Superior temporal gyrus (tissue), 1 donor: ENCODE measurements around the gene MAP4K2.
"Not testable (repeated sequence)": the region's sequence is repeated elsewhere in the genome, so short reads cannot be mapped to it uniquely, and the experiment has no call there.

Experiments
- DNase-seq: peaks from one replicate; pipeline ENCODE4 v3.0.0-alpha.2; 2016; ENCODE audit errors: extremely low spot score

MAP4K2 gene

DNA sequence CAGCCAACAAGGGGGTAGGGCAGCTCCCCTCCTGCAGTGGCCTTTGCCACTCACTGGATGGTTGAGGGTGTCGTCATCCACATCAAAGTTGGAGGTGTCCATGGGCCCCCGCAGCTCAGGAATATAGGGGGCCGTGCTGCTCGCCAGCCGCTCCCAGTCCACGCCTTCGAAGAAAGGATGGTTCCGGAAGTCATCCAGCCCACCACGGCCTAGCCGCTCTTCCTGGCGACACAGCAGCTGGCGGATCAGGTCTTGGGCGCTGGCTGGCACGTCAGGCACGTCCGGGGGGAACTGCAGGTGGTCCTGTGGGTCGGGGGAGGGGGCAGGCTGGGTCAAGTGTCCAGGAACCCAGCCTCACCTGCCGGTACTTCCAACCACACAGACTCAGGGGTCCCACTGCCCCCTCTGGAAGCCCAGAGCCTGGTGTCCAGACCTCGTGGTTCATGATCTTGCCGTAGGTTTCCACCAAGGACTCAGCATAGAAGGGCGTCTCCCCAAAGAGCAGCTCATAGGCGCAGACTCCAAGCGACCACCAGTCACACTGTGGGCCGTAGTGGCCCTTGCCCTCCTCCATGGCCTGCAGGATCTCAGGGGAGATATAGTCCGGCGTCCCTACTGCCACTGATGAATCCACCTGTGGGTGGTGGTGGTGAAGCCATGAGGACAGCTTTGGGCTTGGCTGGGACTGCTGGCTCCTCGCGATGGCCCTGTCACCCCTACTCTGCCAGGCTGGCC, 35.8 kb upstream of the MAP4K2 start:
- no peak for DNase-seq

DNA sequence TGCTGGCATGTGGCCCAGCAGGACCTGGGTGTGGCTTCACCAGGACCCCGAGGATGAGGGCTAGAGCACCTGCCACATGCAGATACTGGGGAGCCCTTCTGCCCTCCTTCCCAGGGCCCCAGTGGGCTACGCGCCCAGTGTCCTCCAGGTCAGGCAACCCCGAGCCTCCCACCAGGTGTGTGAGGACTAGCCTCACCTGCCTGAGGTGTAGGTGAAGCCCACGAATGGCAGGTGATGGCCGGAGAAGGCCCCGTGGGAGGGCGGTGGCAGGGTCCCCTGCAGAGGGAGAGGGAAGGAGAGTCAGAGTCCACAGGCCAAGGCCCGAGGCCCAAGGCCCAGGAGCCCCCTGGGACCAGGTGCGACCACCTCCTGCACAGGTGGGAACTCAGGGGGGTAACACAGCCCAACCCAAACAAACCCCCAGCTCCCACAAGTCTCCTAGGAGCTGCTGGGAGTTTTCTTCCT, 34.9 kb upstream of the MAP4K2 start:
- no peak for DNase-seq

DNA sequence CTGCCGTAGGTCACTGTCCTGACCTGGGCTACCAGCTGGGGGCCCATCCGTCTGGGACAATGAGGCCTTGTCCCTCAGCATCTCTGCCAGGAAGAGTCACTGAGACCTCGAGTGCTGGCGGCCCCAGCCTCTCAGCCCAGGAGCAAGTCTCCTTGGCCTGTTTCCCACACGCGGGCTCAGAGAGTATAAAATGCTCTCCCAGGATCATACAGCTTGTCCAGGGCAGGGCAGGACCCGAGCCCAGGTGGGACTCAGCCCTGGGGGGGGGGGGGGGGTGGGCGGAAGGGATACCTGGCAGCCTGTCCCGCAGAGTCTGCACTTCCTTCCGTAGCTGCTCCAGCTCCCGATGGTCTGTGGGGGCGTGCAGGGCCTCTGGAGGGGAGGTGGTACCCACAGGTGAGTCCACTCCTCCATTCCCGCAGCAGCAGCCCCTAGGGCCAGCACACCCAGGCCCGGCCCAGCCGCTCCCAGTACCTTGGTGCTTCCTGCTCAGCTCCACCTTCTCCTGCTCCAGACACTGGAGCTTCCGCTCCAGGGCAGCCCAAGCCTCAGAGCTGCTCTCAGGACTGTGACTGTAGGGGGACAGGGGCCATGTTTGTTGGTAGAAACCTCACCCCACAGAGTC, 33.5 kb upstream of the MAP4K2 start:
- no peak for DNase-seq

DNA sequence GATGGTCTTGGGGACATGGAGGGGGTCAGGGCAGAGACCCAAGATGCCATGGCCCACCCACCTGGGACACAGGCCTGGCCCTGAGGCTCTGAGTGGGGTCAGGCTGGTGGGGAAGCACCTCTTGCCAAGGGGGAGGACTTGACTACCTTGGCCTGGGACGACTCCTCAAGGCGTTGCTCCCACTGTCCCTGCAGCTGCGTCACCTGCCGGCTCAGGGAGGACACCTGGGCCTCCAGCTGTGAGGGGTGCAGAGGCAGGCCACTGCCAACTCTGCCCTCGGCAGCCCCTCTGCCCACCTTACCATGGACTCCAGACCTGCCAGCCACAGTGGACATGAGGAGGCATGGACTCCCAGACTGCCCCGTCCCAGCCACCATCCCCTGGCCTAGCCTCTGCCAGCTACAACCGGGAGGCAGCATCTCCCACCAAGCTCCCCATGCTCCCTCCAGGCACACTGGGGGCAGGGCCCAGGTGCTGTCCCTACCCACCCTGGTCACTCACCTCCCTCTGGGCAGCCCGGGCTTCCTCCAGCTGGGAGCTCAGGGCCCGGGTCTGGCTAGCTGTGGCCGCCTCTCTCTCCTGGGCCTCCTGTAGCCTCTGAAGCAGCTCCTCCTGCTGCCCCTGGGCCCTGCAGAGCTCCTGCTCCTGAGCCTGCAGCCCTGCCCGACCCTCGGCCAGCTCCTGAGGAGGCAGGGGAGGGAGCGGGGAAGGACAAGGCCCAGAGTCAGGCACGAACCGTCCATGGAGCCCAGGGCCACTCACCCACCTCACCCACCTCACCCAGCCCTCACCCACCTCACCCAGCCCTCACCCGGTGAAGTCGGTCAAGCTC, 32.8 kb upstream of the MAP4K2 start:
- no peak for DNase-seq

DNA sequence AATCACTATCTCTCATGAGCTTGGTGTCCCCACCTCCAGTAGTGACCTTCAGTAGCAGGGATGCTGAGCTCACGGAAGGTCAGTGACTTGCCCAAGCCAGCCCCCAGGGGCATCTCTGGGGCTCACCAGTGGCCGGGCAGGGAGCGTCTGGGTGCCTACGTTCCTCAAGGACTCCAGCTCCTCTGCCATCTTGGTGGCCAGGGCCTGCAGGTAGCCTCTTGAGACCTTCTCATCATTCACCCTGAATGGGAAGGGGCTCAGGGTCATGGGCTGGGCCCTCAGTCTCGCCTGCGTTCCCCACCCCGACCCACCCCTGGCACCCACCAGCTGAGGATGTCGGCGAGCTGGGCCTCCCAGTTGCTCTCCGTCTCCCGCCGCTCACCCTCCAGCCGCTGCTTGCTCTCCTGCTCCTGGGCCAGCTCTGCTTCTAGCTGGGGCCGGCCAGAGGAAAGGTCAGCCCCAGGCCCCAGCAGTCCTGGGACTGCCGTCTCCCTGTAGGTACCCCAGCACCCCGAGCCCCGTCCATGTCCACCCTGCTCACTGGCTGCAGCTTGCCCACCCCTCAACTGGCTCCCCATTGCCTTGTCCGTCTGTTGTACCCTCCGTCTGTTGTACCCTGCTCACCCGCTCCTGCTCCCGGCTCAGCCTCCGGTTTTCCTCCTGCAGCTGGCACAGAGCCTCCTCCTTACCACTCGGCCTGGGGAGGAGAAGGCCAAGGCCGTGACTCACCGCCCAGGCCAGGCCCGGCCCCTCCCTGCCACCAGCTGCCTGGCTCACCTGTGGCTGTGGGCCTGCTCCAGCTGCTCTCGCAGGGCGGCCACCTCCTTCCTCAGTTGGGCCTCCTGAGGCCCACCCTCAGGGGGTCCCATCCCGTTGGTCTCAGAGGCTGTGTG, 32.0 kb upstream of the MAP4K2 start:
- DNase-seq, result no peak

DNA sequence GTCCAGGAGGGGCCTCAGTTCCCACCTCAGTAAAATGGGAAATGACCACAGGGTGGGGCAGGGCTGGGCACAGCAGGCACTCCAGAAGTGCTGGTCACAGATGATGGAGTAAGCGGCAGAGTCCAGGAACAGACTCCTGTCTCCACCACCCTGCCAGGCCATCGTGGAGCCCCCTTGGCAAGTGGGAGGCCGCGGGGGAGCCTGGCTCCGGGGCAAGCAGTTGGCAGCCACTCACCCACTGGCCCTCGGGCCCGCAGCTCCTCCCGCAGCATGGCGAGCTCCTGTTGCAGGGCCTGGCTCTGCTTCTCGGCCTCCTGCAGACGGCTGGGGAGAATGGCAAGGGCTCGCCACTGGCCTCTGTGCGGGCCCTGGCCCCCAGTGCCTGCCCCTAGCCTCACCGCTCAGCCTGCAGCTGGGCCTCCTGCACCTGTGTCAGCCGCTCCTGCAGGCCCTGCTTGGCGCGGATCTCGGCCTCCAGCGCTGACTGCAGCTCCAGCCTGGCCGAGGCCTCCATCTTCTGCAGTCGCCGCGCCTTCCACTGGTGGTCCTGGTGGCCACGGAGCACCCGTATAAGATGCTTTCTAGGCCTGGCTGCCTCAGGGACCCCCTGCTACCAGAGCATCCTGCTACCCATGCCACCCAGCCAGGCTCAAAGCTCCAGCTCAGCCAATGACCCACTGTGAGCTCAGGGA, 31.2 kb upstream of the MAP4K2 start:
- no peak for DNase-seq

DNA sequence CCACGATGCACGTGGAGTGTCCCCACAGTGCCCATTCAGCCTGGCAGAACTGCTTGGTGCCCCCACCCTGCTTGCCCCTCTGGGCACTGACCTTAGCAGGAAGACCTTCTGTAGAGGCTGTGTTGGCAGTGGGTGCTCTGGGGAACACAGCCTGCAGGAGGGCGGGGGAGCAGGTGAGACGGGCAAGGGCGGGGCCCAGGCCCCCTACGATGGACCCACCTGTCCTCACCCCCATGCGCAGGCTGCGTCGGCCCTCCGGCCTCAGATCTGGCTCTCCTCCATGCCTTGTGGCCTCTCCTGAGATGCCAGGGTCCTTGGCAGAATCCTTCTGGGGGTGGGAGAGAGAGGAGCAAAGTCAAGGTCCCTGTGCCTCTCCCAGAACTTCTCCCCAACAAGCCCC, 30.5 kb upstream of the MAP4K2 start:
- no peak for DNase-seq

DNA sequence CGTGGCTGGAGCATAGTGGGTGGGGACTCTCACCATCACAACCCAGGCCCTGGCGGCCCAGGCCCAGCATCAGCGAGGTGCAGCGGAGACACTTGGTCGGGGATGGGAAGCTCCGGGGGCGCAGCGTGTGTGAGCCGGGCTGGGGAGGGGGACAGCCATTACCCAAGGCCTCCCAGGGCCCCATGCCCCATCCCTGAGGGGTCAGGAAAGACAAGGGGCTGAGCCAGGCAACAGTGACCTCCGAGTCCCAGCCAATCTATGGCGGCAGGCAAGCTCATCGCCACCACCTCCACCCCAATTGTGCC, 30.1 kb upstream of the MAP4K2 start:
- DNase-seq, result no peak

DNA sequence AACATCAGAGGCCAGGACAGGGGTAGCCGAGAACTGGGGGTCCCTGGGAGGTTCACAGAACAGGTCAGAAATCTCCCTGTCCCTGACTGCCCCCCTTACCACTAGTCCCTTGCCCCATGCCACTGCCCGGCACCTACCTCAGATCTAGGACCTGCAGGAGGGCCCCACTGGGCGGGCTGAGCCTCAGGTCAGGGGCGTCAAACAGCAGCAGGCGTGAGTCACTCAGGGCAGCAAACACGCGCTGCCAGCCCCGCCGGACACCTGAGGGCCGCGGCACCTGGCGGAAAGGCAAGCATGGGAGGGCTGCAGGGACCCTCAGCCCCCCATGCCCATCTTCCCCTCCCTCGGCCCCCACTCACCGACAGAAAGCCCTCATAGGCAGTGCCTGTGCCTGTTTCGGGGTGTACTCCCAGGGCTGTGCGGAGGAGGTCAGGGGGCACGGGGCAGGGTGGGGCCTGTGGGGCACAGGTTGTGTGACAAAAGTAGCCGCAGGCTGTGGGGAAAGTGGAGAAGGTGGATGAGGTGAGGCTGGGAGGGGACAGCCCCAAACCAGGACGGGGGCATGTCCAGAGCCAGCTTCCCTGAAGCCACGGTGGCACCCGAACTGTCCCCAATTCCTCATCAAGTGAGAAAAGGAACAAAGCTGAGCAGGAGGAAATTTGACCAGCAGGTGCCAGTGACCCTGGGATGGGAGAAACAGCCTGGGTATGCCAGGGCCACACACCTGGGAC, 29.6 kb upstream of the MAP4K2 start:
- no peak for DNase-seq

DNA sequence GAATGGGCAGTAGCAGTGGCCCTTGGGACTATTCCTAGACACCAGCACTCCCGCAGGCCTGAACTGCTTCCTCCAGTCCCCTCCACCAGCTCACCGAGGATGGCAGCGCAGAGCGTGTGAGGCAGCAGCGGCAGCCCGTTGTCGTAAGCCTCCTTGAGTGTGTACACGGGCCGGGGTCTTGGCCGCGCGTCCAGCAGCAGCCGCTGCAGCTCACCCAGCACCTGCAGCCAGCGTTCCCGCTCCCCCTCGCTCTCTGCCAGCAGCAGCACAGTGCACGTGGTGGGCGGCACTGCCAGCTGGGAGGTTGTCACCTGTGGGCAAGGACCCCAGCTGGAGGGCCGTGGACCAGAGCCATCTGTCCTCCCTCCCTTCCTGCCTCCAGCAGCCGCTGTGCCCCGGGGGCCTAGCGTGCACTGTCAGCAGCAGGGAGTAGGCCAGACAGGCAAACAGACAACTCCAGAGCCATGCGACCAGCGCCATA, 28.4 kb upstream of the MAP4K2 start:
- no peak for DNase-seq

DNA sequence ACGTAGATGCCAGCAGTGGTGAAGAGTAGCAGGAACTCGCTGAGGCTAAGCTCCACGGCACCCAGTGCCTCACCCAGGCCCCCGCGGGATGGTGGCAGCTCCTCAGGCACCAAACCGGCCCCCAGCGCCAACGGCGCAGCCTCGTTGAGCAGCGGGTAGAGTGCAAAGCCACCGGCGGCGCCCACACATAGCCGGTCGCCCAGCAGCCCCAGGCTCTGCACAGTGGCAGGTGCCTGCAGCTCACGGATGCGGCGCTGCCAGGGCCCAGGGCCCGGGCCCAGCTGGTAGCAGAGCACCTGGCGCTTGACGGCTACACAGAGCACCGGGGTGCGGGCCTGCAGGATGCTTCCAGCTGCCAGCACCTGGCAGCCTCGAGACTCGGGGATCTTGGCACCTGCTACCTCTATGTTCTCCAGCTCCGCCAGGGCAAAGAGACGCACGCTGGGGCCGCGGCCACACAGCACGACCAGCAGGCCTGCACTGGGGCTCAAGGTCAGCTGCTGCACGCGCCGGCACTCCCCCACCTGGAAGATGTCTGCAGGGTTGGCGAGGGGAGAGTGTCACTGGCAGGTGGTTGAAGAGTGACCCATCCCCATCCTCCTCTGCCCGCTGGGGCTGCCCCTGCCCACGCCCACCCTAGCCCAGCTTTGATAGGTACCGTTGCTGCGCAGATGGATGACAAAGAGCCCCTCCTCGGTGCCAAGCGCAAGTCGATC, 26.7 kb upstream of the MAP4K2 start:
- no peak for DNase-seq

DNA sequence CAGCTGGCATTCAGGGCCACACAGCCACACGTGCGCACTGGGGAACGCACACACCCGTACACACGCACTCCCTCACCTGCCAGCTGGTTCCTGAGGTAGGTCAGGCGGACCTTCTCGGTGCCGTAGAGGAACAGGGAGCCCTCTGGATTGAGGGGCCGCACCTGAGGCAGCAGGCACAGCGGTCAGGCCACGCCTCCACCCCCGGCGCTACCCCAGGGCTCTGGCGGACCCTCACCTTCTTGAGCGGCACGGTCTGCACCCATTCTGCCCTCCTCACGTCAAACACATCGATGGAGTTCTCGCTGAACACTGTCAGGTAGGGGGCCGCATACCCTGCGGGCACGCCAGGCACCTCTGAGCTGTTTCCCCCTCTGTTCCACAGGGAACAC, 24.4 kb upstream of the MAP4K2 start:
- DNase-seq, result no peak

DNA sequence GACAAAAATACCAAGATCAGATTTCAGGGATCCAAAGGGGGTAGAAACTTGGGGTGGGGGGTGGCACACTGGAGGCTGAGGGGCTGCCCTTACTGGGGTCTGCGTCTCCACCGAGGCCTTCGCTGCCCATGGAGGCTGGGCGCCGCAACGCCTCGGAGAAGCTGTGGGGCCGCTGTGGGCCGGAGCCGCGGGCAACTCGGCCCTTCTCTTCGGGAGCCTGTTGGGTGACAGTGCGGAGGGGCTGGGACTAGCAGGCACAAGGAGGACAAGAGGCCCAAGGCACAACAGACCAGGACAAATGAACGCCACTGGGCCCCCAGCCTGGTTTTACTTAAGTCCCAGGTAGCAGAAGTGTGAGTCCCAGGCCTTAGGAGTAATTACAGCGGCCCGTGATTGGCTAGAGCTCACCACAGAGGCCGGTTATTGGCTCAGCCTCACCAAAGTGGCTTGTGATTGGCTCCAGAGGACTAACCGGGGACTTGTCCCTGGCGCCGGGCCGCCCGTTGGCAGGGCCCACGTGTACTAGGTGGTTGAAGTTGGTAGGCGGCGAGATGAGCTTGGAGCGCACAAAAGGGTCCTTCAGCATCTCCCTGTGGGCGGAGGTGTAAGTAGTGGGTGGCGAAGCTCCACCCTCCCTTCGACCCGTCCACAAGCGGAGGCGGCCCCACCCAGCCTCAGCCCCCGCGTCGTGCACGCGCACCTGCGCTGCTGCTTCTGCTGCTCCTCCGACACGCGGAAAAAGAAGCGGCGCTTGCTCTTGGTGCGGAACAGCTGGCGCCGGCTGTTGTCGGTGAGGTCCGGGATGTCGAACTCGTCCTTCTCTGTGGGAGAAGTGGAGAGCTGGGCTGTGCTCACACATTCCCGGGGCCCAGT, 23.8 kb upstream of the MAP4K2 start:
- DNase-seq, result no peak

DNA sequence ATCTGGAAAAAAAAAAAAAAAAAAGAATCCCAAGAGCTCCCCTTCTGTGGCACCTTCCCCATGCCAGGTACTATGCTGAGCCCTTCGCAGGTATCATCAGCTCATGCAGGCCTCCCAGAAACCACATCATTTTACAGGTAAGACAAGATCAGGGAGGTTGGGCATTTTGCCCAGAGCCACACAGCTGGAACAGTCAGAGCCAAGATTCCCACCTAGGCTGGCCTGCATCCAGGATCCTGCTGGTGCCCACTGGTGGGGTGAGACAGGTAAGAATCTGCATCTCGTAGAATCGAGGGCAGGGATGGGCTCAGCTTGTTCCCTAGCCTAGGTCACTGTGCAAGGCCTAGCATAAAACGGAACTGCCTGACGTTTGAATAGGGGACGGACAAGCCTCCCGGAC, 23.0 kb upstream of the MAP4K2 start:
- no peak for DNase-seq

DNA sequence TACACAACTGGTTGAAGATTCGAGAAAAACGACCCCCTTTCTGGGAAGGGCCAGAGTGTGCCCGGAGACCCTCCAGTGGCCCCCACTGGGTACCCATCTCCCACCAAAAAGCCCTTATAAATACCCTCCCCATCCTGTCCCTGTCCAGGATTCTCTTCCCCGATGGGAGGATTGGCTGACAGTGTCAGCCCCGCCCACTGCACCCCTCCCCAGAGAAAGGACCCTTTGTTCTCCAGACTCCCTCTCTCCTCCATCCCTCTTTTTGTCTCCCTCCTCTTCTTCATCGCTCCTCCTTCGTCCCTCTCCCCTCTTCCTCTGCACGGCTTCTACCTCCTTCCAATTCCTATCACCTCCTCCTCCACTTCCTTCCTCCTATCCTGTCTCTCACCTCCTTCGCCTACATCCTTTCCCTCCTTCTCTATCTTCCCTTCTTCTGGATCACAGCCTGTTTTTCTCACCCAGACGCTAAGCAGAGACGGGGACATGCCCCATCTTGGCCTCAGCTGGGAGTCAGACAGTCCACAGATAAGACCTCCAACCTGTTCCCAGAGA, 20.6 kb upstream of the MAP4K2 start:
- no peak for DNase-seq

DNA sequence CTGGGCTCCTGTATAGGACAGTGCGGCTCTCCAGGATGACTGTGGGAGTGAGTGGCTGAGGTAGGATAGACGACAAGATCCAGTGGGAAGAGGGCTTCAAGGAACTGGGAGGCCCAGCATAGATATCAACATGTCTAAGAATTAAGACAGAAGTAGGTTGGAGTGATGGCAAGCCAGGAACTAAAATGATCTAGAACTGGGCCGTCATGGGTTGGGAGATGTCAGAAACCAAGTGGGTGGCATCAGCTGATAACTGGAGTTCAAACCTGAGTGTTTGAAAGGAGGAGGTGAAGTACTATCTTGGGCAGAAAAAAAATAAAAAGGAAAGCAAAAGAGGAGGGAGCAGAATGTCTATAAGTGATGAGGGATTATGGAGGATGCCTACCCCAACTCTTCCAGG, 14.5 kb upstream of the MAP4K2 start:
- DNase-seq, result no peak

DNA sequence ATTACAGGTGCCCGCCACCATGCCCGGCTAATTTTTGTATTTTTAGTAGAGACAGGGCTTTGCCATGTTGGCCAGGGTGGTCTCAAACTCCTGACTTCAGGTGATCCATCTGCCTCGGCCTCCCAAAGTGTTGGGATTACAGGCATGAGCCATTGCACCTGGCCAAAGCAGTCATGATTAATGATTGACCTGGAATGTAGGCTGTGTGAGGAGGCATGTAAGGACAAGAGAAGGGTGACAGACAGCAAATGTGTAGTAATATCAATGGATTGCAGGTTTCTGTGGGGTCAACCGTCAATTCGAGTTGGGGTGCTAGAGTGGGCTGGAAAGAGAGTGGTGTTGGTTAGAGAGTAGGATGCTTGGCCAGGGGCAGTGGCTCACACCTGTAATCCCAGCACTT, 12.4 kb upstream of the MAP4K2 start:
- DNase-seq, result not testable (repeated sequence)

DNA sequence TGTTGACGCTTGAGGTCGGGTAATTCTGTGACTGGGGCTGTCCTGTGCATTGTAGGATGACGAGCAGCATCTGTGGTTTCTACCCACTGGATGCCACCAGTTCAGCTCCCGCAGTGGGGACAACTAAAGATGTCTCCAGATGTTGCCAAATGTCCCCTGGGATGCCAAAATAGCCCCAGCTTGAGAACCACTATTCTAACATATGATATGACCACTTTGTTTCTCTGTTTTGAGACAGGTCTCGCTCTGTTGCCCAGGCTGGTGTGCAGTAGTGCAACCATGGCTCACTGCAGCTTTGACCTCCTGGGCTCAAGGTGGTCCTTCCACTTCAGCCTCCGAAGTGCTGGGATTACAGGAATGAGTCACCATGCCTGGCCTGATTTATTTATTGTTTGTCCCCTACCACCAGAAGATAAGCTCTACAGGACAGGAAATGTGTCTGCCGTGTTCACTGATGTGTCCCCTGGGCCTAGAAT, 11.7 kb upstream of the MAP4K2 start:
- DNase-seq, result no peak
